Hepatocyte (in vitro differentiated cells): ENCODE data around the gene MEP1B.

Experiments used
- CTCF ChIP-seq: fragments of 200-600 bp; sonication (generic); IDR thresholded peaks from 2 replicates; pipeline ENCODE4 v1.5.1; 2016; ENCODE audit warnings: antibody characterized with exemption, mild to moderate bottlenecking; ENCODE audit not compliant: poor library complexity
- EZH2 ChIP-seq: fragments of 200-600 bp; sonication (generic); IDR thresholded peaks from 2 replicates; pipeline ENCODE4 v1.6.1; 2016; ENCODE audit warnings: antibody characterized with exemption, mild to moderate bottlenecking, borderline replicate concordance

- TF ChIP-seq CTCF (no peak), EZH2 (no peak)
Measured at GRCh38 chr18:32264401-32264800, 74.6 kb downstream of the MEP1B start.
